ENCODE data around the gene AAMDC.

DNA sequence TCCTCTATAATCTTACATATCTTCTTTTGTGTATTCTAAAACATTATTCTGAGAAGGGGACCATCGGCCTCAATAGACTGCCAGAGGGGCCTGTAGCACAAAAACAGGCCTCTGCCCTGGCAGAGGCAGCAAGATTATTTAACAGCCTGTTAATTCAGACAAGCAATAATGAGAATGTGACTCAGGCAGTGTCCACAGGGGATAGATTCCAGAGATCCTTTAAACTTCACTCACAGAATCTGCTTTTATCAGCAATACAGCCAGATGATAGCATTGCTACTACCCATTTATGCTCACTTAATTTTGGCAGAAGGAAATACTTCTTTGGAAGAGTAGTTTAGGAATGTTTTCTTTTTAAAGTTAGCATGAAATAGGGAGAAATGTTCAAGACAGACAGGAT, 44.9 kb downstream of the AAMDC start:
- TF ChIP-seq, protein P1, sequence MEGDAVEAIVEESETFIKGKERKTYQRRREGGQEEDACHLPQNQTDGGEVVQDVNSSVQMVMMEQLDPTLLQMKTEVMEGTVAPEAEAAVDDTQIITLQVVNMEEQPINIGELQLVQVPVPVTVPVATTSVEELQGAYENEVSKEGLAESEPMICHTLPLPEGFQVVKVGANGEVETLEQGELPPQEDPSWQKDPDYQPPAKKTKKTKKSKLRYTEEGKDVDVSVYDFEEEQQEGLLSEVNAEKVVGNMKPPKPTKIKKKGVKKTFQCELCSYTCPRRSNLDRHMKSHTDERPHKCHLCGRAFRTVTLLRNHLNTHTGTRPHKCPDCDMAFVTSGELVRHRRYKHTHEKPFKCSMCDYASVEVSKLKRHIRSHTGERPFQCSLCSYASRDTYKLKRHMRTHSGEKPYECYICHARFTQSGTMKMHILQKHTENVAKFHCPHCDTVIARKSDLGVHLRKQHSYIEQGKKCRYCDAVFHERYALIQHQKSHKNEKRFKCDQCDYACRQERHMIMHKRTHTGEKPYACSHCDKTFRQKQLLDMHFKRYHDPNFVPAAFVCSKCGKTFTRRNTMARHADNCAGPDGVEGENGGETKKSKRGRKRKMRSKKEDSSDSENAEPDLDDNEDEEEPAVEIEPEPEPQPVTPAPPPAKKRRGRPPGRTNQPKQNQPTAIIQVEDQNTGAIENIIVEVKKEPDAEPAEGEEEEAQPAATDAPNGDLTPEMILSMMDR (IDR thresholded peaks at IDR 0.05), result no peak
- no peak for TF ChIP-seq POLR2A (IDR thresholded peaks at IDR 0.05)
